Measurements from ENCODE around the gene ABHD4. TPM values are rescaled to one million over a fixed set of nuclear protein-coding genes. Genes with fewer than 3 reads are reported as not detected.

ABHD4 gene
- total and polyA plus RNA-seq, 2 of the 4 experiments (the other 2 are of a cell fraction): 5.0 to 22.0 TPM

DNA sequence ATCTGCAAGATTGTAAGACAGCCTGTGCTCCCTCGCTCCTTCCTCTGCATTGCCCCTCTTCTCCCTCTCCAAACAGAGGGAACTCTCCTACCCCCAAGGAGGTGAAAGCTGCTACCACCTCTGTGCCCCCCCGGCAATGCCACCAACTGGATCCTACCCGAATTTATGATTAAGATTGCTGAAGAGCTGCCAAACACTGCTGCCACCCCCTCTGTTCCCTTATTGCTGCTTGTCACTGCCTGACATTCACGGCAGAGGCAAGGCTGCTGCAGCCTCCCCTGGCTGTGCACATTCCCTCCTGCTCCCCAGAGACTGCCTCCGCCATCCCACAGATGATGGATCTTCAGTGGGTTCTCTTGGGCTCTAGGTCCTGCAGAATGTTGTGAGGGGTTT, 46.5 kb upstream of the ABHD4 start:
- intact Hi-C loops (cut with micrococcal nuclease): loop anchor here (10.0 kb wide), 2 partner anchors 237 to 753 kb away; partner anchors contain the start of genes BCL2L2 and PPP1R3E
- H2BK120ac ChIP-seq (ENCODE audit: low read depth, low read length): no peak overlapping the region
- H3K9me3 ChIP-seq (ENCODE audit: control insufficient read depth, insufficient read depth, low read length): no peaks in the 10 kb centered on the region
- peak overlapping the region; percentile 35 for H2AFZ ChIP-seq (replicated peaks; ENCODE audit: low read length, poor library complexity)
- H4K8ac ChIP-seq (ENCODE audit: low read depth in 2 of 2, low read length in 2 of 2): no peak overlapping the region; a peak in 1 of 4 replicates
- no TSS peak for BruUV-seq (replicated peaks)
- peak overlapping the region; percentile 17; the same call in 1 of the 2 replicates for H3K4ac ChIP-seq (ENCODE audit: low read depth, low read length)
- ATAC-seq (ENCODE audit: low read depth) (no peak), DNase-seq (no peak)
- WGBS, 2 experiments (ENCODE audit: extremely low coverage in 2 of 2, insufficient read length in 1 of 2): 61% methylated on average over 3 of the region's 5 CpGs; no CpG with 5 or more reads in 1 of the 2 experiments
- dilution Hi-C loops (cut with HindIII; ENCODE audit: low sequenced_read_pairs, unreplicated experiment): no loop called here
- H3K4me2 ChIP-seq (ENCODE audit: low read depth, low read length): no peak overlapping the region
- no peak overlapping the region for H4K5ac ChIP-seq (ENCODE audit: low read depth, low read length)
- peak overlapping the region; percentile 67 for H2BK20ac ChIP-seq (ENCODE audit: low read depth, low read length)
- H3K9me1 ChIP-seq (ENCODE audit: insufficient read depth, low read length): peaks cover 39% of the 10 kb centered on the region
- H4K91ac ChIP-seq (ENCODE audit: insufficient read depth, low read depth, low read length): 0 out of 2 replicates have a peak overlapping the region, but pooled peaks have one; percentile 3
- peak overlapping the region; percentile 61 for H2AK5ac ChIP-seq (ENCODE audit: low read depth, low read length)
- no peak overlapping the region for H3K9ac ChIP-seq (ENCODE audit: low read depth, low read length)
- no peaks in the 10 kb centered on the region for H4K20me1 ChIP-seq (ENCODE audit: insufficient read depth, low read length)
- ChIA-PET CTCF (interaction anchor here (0.6 kb wide), 1 partner anchor 744 kb away, joined by 3 read pairs; no protein-coding TSS in a partner anchor), POLR2A (ENCODE audit: unreplicated experiment) (no interaction called here)
- H3K18ac ChIP-seq (ENCODE audit: low read depth, low read length): no peak overlapping the region
- H2BK5ac ChIP-seq (ENCODE audit: low read depth, low read length, poor library complexity, severe bottlenecking): no peak overlapping the region
- H2BK15ac ChIP-seq (ENCODE audit: low read depth, low read length): no peak overlapping the region
- no peaks in the 10 kb centered on the region for H3K79me1 ChIP-seq (ENCODE audit: low read depth in 1 of 2, low read length in 2 of 2)
- H3K4me3 ChIP-seq (ENCODE audit: insufficient read depth, low read depth, low read length): no peak overlapping the region
- in situ Hi-C loops (cut with MboI; ENCODE audit: low sequenced_read_pairs): loop anchor here (10.0 kb wide), 2 partner anchors 213 to 513 kb away; partner anchors contain the start of gene OXA1L
- TF ChIP-seq RAD21 (IDR thresholded peaks at IDR 0.05; ENCODE audit: low read length): no peak
- no peak for TF ChIP-seq BHLHE40 (IDR thresholded peaks at IDR 0.05; ENCODE audit: low read depth, low read length)
- no peak for TF ChIP-seq RCOR1 (IDR thresholded peaks at IDR 0.05; ENCODE audit: insufficient replicate concordance, low read length)
- TF ChIP-seq, protein P1, sequence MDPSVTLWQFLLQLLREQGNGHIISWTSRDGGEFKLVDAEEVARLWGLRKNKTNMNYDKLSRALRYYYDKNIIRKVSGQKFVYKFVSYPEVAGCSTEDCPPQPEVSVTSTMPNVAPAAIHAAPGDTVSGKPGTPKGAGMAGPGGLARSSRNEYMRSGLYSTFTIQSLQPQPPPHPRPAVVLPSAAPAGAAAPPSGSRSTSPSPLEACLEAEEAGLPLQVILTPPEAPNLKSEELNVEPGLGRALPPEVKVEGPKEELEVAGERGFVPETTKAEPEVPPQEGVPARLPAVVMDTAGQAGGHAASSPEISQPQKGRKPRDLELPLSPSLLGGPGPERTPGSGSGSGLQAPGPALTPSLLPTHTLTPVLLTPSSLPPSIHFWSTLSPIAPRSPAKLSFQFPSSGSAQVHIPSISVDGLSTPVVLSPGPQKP (IDR thresholded peaks at IDR 0.05; ENCODE audit: borderline replicate concordance, low read depth, low read length): no peak
- no peak for TF ChIP-seq MXI1 (IDR thresholded peaks at IDR 0.05; ENCODE audit: borderline replicate concordance, low read depth, low read length)
- no peak for TF ChIP-seq NFE2L2 (IDR thresholded peaks at IDR 0.05; ENCODE audit: low read depth, low read length)
- no peak for TF ChIP-seq CHD1 (IDR thresholded peaks at IDR 0.05; ENCODE audit: low read depth, low read length)
- no peak for TF ChIP-seq MAFK (IDR thresholded peaks at IDR 0.05; ENCODE audit: low read depth, low read length)
- TF ChIP-seq MAZ (IDR thresholded peaks at IDR 0.05; ENCODE audit: borderline replicate concordance, low read depth, low read length): no peak
- TF ChIP-seq, protein P2, sequence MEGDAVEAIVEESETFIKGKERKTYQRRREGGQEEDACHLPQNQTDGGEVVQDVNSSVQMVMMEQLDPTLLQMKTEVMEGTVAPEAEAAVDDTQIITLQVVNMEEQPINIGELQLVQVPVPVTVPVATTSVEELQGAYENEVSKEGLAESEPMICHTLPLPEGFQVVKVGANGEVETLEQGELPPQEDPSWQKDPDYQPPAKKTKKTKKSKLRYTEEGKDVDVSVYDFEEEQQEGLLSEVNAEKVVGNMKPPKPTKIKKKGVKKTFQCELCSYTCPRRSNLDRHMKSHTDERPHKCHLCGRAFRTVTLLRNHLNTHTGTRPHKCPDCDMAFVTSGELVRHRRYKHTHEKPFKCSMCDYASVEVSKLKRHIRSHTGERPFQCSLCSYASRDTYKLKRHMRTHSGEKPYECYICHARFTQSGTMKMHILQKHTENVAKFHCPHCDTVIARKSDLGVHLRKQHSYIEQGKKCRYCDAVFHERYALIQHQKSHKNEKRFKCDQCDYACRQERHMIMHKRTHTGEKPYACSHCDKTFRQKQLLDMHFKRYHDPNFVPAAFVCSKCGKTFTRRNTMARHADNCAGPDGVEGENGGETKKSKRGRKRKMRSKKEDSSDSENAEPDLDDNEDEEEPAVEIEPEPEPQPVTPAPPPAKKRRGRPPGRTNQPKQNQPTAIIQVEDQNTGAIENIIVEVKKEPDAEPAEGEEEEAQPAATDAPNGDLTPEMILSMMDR (conservative IDR thresholded peaks at IDR 0.05; ENCODE audit: low read depth, low read length): no peak
- no peak for TF ChIP-seq SMC3 (IDR thresholded peaks at IDR 0.05; ENCODE audit: low read depth, low read length)
- no peak for TF ChIP-seq POLR2A (IDR thresholded peaks at IDR 0.05; ENCODE audit: low read depth, low read length)
- TF ChIP-seq, protein P3, sequence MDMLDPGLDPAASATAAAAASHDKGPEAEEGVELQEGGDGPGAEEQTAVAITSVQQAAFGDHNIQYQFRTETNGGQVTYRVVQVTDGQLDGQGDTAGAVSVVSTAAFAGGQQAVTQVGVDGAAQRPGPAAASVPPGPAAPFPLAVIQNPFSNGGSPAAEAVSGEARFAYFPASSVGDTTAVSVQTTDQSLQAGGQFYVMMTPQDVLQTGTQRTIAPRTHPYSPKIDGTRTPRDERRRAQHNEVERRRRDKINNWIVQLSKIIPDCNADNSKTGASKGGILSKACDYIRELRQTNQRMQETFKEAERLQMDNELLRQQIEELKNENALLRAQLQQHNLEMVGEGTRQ (IDR thresholded peaks at IDR 0.05; ENCODE audit: low read depth, low read length): no peak
- TF ChIP-seq FOS (IDR thresholded peaks at IDR 0.05; ENCODE audit: low read depth, low read length): no peak
- TF ChIP-seq CEBPB (IDR thresholded peaks at IDR 0.05; ENCODE audit: low read depth, low read length): no peak
- TF ChIP-seq RFX5 (IDR thresholded peaks at IDR 0.05; ENCODE audit: low read depth, low read length): no peak
- peaks cover 4% of the 10 kb centered on the region; the same call in 1 of the 2 replicates for H3K27me3 ChIP-seq (ENCODE audit: control insufficient read depth, insufficient read depth, low read length)
- H3K36me3 ChIP-seq (ENCODE audit: control insufficient read depth, insufficient read depth, low read length): no peaks in the 10 kb centered on the region
- peak overlapping the region; percentile 86 for H2AK9ac ChIP-seq (replicated peaks; ENCODE audit: low read depth, low read length, poor library complexity)
- H3K14ac ChIP-seq (replicated peaks; ENCODE audit: low read depth, low read length): 0 out of 2 replicates have a peak overlapping the region, but pooled peaks have one; percentile 61
- H3K23ac ChIP-seq (ENCODE audit: low read depth, low read length): no peak overlapping the region
- peaks cover 25% of the 10 kb centered on the region for H3K4me1 ChIP-seq (ENCODE audit: control insufficient read depth, insufficient read depth, low read length)
- no peak overlapping the region for H3K27ac ChIP-seq (ENCODE audit: insufficient read depth, low read length)
- no peak overlapping the region for H3K56ac ChIP-seq (ENCODE audit: extremely low read depth, insufficient read depth, low read length)
